OCI-M2 (cell line): ENCODE measurements around the gene SON.
"Not testable (repeated sequence)": the region's sequence is repeated elsewhere in the genome, so short reads cannot be mapped to it uniquely, and the experiment has no call there.

Experiments
- DNase-seq: peaks from one replicate; lab custom pipeline; 2025; ENCODE audit not compliant: unreplicated experiment; lab: John Stamatoyannopoulos, UW

The SON gene

GRCh38 chr21:33572350-33572749 is 29.5 kb downstream of the SON start:
- no peak for DNase-seq

- DNase-seq = not testable (repeated sequence)
Observed at GRCh38 chr21:33576741-33577141, 33.9 kb downstream of the SON start.

- no peak for DNase-seq
Observed at GRCh38 chr21:33578214-33578613, 35.4 kb downstream of the SON start.

- no peak for DNase-seq
Observed at GRCh38 chr21:33578959-33579542, 36.2 kb downstream of the SON start.

- DNase-seq = no peak
Observed at GRCh38 chr21:33584455-33584854, 41.6 kb downstream of the SON start.

GRCh38 chr21:33586927-33587326 is 44.1 kb downstream of the SON start:
- no peak for DNase-seq

- no peak for DNase-seq
Observed at GRCh38 chr21:33587792-33588484, 45.1 kb downstream of the SON start.

GRCh38 chr21:33588485-33589335 is 45.9 kb downstream of the SON start, which contains the start of gene DONSON:
TSS of gene DONSON (minus strand) at chr21:33588684. CDS start at chr21:33588641, 43 bp downstream.
- peak; percentile 66 for DNase-seq

GRCh38 chr21:33598051-33598450 is 55.2 kb downstream of the SON start:
- no peak for DNase-seq

- no peak for DNase-seq
Observed at GRCh38 chr21:33608559-33608958, 65.7 kb downstream of the SON start.

- no peak for DNase-seq
Observed at GRCh38 chr21:33611006-33611744, 68.3 kb downstream of the SON start.

- DNase-seq = peak; percentile 72
Observed at GRCh38 chr21:33617565-33617964, 74.7 kb downstream of the SON start.

- DNase-seq = no peak
Observed at GRCh38 chr21:33618407-33618806, 75.6 kb downstream of the SON start.

- DNase-seq = no peak
Observed at GRCh38 chr21:33619726-33620125, 76.9 kb downstream of the SON start.

- no peak for DNase-seq
Observed at GRCh38 chr21:33622253-33622652, 79.4 kb downstream of the SON start.

- not testable (repeated sequence) for DNase-seq
Observed at GRCh38 chr21:33626151-33626550, 83.3 kb downstream of the SON start.
